Fibroblast of the aortic adventitia (primary cell): ENCODE measurements around the gene CAND2. TPM values are rescaled to one million over a fixed set of nuclear protein-coding genes. Genes with fewer than 3 reads are reported as not detected.
A peak's percentile ranks its signal among the peaks of the same experiment; 100 is the strongest.

ENCODE experiments used
- DNase-seq: peaks from one replicate; pipeline ENCODE4 v3.0.0-alpha.2; 2010; ENCODE audit warnings: low read depth
- H3K4me3 ChIP-seq: 2 replicates; pipeline ENCODE4 v1.5.1; 2011; ENCODE audit warnings: low read depth, mild to moderate bottlenecking, control low read depth, low read length, moderate library complexity
- total RNA-seq: library from RNA; depleted of rRNA; stranded (reverse); fragments of >200 nt; gene quantifications from 2 replicates; pipeline ENCODE4 v1.2.3, GENCODE V29; 2012; ENCODE audit warnings: low replicate concordance
- TF ChIP-seq, protein P1 (sequence below): IDR thresholded peaks from 2 replicates; pipeline ENCODE4 v1.5.1; 2011; ENCODE audit warnings: mild to moderate bottlenecking, low read length, control low read depth, inconsistent platforms; ENCODE audit not compliant: insufficient read depth

The CAND2 gene
- total RNA-seq, 1 donor = 6.1 TPM

GRCh38 chr3:12856626-12857025 is 60.1 kb downstream of the CAND2 start:
- no peak for DNase-seq
- H3K4me3 ChIP-seq = no peak overlapping the region
- TF ChIP-seq, protein P1, sequence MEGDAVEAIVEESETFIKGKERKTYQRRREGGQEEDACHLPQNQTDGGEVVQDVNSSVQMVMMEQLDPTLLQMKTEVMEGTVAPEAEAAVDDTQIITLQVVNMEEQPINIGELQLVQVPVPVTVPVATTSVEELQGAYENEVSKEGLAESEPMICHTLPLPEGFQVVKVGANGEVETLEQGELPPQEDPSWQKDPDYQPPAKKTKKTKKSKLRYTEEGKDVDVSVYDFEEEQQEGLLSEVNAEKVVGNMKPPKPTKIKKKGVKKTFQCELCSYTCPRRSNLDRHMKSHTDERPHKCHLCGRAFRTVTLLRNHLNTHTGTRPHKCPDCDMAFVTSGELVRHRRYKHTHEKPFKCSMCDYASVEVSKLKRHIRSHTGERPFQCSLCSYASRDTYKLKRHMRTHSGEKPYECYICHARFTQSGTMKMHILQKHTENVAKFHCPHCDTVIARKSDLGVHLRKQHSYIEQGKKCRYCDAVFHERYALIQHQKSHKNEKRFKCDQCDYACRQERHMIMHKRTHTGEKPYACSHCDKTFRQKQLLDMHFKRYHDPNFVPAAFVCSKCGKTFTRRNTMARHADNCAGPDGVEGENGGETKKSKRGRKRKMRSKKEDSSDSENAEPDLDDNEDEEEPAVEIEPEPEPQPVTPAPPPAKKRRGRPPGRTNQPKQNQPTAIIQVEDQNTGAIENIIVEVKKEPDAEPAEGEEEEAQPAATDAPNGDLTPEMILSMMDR = no peak

- TF ChIP-seq, protein P1 = no peak
- H3K4me3 ChIP-seq = no peak overlapping the region
- no peak for DNase-seq
These were observed 63.4 kb downstream of the CAND2 start for GRCh38 chr3:12859840-12860239.

DNA sequence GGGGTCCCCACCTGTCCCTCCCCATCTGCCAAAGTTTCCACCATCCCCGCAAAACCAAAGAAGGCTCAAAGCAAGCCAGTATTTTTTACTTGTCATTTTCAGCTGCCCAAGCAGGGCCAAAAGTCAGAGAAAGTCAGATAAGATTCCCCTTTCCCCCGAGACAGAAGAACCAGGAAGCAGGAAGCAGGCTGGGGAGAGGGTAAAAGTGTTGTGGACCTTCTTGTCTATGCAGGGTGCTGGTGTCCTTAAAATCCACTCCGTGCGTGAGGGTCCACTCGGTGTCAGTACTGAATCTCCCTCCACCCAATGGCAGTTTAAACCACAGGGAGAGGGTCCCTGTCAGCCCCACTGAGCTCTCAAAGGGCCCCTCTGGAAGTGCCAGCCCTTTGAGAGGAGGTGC is 65.1 kb downstream of the CAND2 start:
- no peak for DNase-seq
- H3K4me3 ChIP-seq = no peak overlapping the region
- TF ChIP-seq, protein P1 = no peak

DNA sequence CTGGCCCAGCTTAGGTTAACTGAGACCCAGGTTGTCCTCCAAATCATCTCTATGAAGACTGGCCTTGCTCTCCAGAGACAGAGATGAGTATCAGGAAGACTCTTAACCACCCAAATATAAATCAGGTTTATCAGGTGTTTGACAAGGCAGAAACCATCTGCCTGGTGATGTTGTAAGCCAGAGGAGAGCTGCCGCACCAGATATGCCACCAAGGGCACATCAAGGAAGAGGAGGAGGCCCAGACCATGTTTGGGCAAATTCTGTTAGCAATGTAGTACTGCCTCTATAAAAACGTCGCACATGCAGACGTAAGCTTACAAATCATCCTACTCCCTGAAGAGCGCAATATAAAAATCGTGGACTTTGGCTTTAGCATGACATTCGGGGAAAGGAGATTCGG is 65.9 kb downstream of the CAND2 start:
- TF ChIP-seq, protein P1 = no peak
- no peak overlapping the region for H3K4me3 ChIP-seq
- no peak for DNase-seq

DNA sequence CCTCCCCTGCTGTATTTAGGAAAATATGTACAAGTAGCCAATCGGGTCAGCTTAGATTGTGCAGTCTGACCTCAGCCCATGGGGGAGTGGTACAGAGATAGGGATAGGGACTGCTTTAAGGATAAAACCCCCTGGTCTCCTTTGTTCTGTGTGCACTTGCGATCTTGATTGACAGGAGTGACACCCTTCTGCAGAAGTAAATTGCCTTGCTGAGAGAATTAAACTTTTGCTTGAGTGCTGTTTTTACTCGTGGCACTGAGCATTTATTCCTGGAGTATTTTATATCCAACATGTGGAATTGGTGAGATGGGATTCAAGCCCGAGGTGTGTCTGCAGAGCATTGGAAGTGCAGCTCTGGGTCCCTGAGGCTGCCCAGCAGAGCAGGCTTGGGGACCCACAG is 68.8 kb downstream of the CAND2 start:
- H3K4me3 ChIP-seq = no peak overlapping the region
- no peak for DNase-seq
- TF ChIP-seq, protein P1 = no peak

GRCh38 chr3:12866836-12867235 is 70.4 kb downstream of the CAND2 start:
- TF ChIP-seq, protein P1 = no peak
- no peak for DNase-seq
- no peak overlapping the region for H3K4me3 ChIP-seq

DNA sequence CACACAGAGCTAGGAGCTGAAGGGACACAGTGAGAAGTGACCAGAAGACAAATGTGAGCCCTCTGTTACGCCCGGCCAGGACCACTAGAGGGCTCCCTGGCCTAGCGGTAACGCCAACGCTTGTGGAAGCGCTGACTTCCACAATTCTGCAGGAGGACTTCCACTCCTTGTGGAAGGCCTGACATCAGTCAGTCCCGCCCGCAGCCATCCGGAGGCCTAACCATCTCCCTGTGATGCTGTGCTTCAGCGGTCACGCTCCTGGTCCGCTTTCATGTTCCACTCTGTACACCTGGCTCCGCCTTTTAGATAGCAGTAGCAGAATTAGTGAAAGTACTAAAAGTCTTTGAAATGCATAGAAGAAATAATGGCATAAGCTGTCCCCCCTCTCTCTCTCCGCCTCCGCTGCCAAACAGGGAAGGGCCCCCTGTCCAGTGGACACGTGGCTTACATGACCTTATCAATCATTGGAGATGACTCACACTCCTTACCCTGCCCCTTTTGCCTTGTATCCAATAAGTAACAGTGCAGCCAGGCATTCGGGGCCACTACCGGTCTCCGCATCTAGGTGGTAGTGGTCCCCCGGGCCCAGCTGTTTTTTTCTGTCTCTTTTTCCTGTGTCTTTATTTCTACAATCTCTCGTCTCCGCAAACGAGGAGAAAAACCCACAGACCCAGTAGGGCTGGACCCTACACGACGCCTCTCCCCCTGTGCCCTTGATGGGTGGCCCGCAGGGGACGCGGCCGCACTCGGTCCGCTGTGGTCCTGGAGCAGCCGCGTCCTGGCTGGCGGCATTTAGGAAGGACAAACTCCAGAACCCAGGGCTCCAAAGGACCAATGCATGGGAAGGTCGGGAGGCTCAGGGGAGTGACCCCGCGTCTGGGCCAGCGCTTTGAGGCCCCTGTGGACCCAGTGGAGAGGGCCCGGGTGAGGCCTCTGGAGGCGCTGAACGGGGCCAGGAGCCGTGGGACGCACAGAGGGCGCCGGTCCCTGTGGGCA is 71.9 kb downstream of the CAND2 start:
- peak; percentile 84 for DNase-seq
- H3K4me3 ChIP-seq = no peak overlapping the region
- TF ChIP-seq, protein P1 = peak; percentile 97
